ENCODE data around the gene SAMD13. TPM values are rescaled to one million over a fixed set of nuclear protein-coding genes. Genes with fewer than 3 reads are reported as not detected.

Gene SAMD13
- total RNA-seq, 4 donors from 2014 or later: 0.33 to 2.5 (median 2.1) TPM; not detected in 1

GRCh38 chr1:84376000-84376910 lies 74.7 kb downstream of the SAMD13 start:
- no peak overlapping the region for H3K4me3 ChIP-seq
- 71% methylated on average over 7 of the region's 7 CpGs for WGBS
- TF ChIP-seq POLR2A (IDR thresholded peaks at IDR 0.05; ENCODE audit: low read depth) (no peak), CTCF (IDR thresholded peaks at IDR 0.05) (no peak), EP300 (IDR thresholded peaks at IDR 0.05) (no peak), POLR2AphosphoS5 (IDR thresholded peaks at IDR 0.05) (no peak)
- intact Hi-C loops (cut with DNase I): no loop called here
- H3K27ac ChIP-seq (replicated peaks in 1 of 4): peak overlapping the region in 3 of 4 donors; percentile 20 to 27 (median 25)
- no peak for DNase-seq (ENCODE audit: extremely low spot score)
- no peaks in the 10 kb centered on the region for H3K9me3 ChIP-seq
- H3K27me3 ChIP-seq: no peaks in the 10 kb centered on the region
- no peaks in the 10 kb centered on the region for H3K36me3 ChIP-seq
- H3K4me1 ChIP-seq: peaks cover 6 to 26% (median 10%) of the 10 kb centered on the region in 4 donors

DNA sequence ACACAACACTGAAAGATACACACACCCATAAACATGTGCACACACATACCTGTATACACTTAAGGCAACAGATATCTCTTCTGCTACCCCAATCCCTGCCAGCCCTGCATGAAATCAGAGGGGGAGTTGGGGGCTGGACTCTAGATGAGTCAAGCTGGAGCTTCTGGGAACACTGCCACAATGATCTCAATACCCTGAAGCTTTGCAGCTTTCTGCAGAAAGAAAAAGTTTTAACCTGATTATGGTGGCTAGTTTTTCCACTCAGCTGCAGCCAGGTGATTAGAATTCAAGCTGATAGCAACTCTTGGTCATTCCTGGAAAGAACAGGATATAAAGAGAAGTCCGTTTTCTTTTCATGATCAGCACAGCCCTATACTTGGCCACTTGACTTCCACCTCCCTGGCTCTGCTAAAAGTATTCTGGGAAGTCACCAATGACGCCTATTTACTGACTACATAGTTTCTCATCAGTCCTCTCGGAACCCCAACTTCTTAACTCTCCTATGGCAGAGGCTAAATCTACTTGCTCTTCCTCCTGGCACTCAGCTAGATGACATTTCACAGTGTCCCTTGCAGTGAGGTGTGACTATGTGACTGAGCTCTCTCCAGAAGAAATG lies 76.1 kb downstream of the SAMD13 start:
- DNase-seq (ENCODE audit: extremely low spot score): no peak
- TF ChIP-seq POLR2A (IDR thresholded peaks at IDR 0.05; ENCODE audit: low read depth) (no peak), CTCF (IDR thresholded peaks at IDR 0.05) (no peak), EP300 (IDR thresholded peaks at IDR 0.05) (no peak), POLR2AphosphoS5 (IDR thresholded peaks at IDR 0.05) (no peak)
- Histone ChIP-seq H3K4me3 (no peak overlapping the region), H3K36me3 (no peaks in the 10 kb centered on the region), H3K4me1 (peaks cover 6 to 26% (median 10%) of the 10 kb centered on the region in 4 donors), H3K27me3 (no peaks in the 10 kb centered on the region), H3K27ac (replicated peaks in 1 of 4) (peak overlapping the region in 1 of 4 donors; percentile 25), H3K9me3 (no peaks in the 10 kb centered on the region)
- intact Hi-C loops (cut with DNase I): no loop called here
- 31% methylated on average over 3 of the region's 3 CpGs for WGBS

GRCh38 chr1:84379138-84379916 lies 77.8 kb downstream of the SAMD13 start:
- Histone ChIP-seq H3K27ac (replicated peaks in 1 of 4) (no peak overlapping the region), H3K27me3 (no peaks in the 10 kb centered on the region), H3K36me3 (no peaks in the 10 kb centered on the region), H3K4me3 (no peak overlapping the region), H3K4me1 (peaks cover 5 to 22% (median 10%) of the 10 kb centered on the region in 4 donors), H3K9me3 (no peaks in the 10 kb centered on the region)
- intact Hi-C loops (cut with DNase I): no loop called here
- WGBS: 73% methylated on average over 4 of the region's 4 CpGs
- TF ChIP-seq POLR2AphosphoS5 (IDR thresholded peaks at IDR 0.05) (no peak), POLR2A (IDR thresholded peaks at IDR 0.05; ENCODE audit: low read depth) (no peak), CTCF (IDR thresholded peaks at IDR 0.05) (no peak), EP300 (IDR thresholded peaks at IDR 0.05) (no peak)
- DNase-seq (ENCODE audit: extremely low spot score): no peak

- DNase-seq (ENCODE audit: extremely low spot score): no peak
- Histone ChIP-seq H3K27ac (replicated peaks in 1 of 4) (no peak overlapping the region), H3K9me3 (no peaks in the 10 kb centered on the region), H3K36me3 (no peaks in the 10 kb centered on the region), H3K4me3 (no peak overlapping the region), H3K4me1 (peaks cover 0 to 17% (median 10%) of the 10 kb centered on the region in 4 donors), H3K27me3 (no peaks in the 10 kb centered on the region)
- WGBS: 71% methylated on average over 1 of the region's 1 CpG
- no peak for TF ChIP-seq EP300 (IDR thresholded peaks at IDR 0.05)
- TF ChIP-seq POLR2AphosphoS5 (IDR thresholded peaks at IDR 0.05): no peak
- no peak for TF ChIP-seq CTCF (IDR thresholded peaks at IDR 0.05)
- intact Hi-C loops (cut with DNase I): no loop called here
Measured at GRCh38 chr1:84379917-84380180, 78.3 kb downstream of the SAMD13 start.
